HEK293 (cell line): ENCODE data around the gene FNDC3A.

Experiments
- CTCF ChIA-PET: fragments of 350-600 bp; formaldehyde crosslinking; extraction: SDS; loops from one replicate; lab custom pipeline; 2021; ENCODE audit warnings: antibody characterized with exemption; lab: Yijun Ruan, JAX
- POLR2A ChIA-PET: fragments of 300-600 bp; formaldehyde crosslinking; extraction: SDS; loops from one replicate; lab custom pipeline; 2020; ENCODE audit warnings: antibody characterized with exemption, inconsistent platforms; lab: Yijun Ruan, JAX
- H3K27ac ChIP-seq: fragments of 200-500 bp; sonication (Bioruptor generic); 2 replicates; pipeline ENCODE4 v1.5.1; 2014; ENCODE audit warnings: low read depth, low read length, control low read depth, inconsistent platforms; ENCODE audit errors: extremely low read depth
- H3K36me3 ChIP-seq, 2 experiments: fragments of 200-500 bp in 1 of 2; sonication (Bioruptor generic) in 1 of 2; 1 replicate in 1 of 2; 2 replicates in 1 of 2; pipeline ENCODE4 v1.5.1; 2014 to 2017; ENCODE audit warnings: inconsistent platforms in 2 of 2, low read length in 2 of 2; ENCODE audit not compliant: control insufficient read depth in 2 of 2, insufficient read depth in 1 of 2
- H3K4me1 ChIP-seq: fragments of 200-500 bp; sonication (Bioruptor generic); 2 replicates; pipeline ENCODE4 v1.5.1; 2014; ENCODE audit warnings: mild to moderate bottlenecking, low read length, inconsistent platforms; ENCODE audit not compliant: control insufficient read depth, insufficient read depth
- H3K4me3 ChIP-seq: 2 replicates; pipeline ENCODE4 v1.5.1; 2011; ENCODE audit warnings: low read depth, mild to moderate bottlenecking, control low read depth, low read length, moderate library complexity
- H3K9me3 ChIP-seq: fragments of 200-500 bp; sonication (Bioruptor generic); 2 replicates; pipeline ENCODE4 v1.5.1; 2014; ENCODE audit warnings: low read depth, low read length, inconsistent platforms; ENCODE audit not compliant: control insufficient read depth, insufficient read depth
- BCL11B ChIP-seq: fragments of 450-650 bp; formaldehyde crosslinking; IDR thresholded peaks from 2 replicates; pipeline ENCODE4 v1.5.1; 2016; ENCODE audit warnings: low read depth, missing biosample characterization, missing genetic modification characterization
- BCL6B ChIP-seq: fragments of 450-650 bp; formaldehyde crosslinking; IDR thresholded peaks from 2 replicates; pipeline ENCODE4 v1.5.1; 2017; ENCODE audit warnings: missing biosample characterization, missing genetic modification characterization
- PRDM2 ChIP-seq: fragments of 450-650 bp; formaldehyde crosslinking; IDR thresholded peaks from 2 replicates; pipeline ENCODE4 v1.5.1; 2016; ENCODE audit warnings: missing biosample characterization, missing genetic modification characterization, borderline replicate concordance
- ZBTB10 ChIP-seq: fragments of 450-650 bp; formaldehyde crosslinking; IDR thresholded peaks from 2 replicates; pipeline ENCODE4 v1.5.1; 2016; ENCODE audit warnings: missing biosample characterization, missing genetic modification characterization
- ZBTB6 ChIP-seq: fragments of 450-650 bp; formaldehyde crosslinking; IDR thresholded peaks from 2 replicates; pipeline ENCODE4 v1.5.1; 2017; ENCODE audit warnings: missing biosample characterization, missing genetic modification characterization
- ZNF37A ChIP-seq: fragments of 450-650 bp; IDR thresholded peaks from 2 replicates; pipeline ENCODE4 v1.5.1; 2018; ENCODE audit warnings: missing biosample characterization, missing genetic modification characterization
- ZNF510 ChIP-seq: fragments of 450-650 bp; formaldehyde crosslinking; IDR thresholded peaks from 2 replicates; pipeline ENCODE4 v1.5.1; 2018; ENCODE audit warnings: mild to moderate bottlenecking, missing genetic modification characterization, missing biosample characterization; ENCODE audit not compliant: insufficient replicate concordance
- ZNF514 ChIP-seq: fragments of 450-650 bp; formaldehyde crosslinking; IDR thresholded peaks from 2 replicates; pipeline ENCODE4 v1.5.1; 2016; ENCODE audit warnings: missing biosample characterization, missing genetic modification characterization
- ZNF521 ChIP-seq: fragments of 450-650 bp; formaldehyde crosslinking; IDR thresholded peaks from 2 replicates; pipeline ENCODE4 v1.5.1; 2017; ENCODE audit warnings: missing biosample characterization, mild to moderate bottlenecking, missing genetic modification characterization
- ZNF555 ChIP-seq: fragments of 450-650 bp; formaldehyde crosslinking; conservative IDR thresholded peaks from 2 replicates; pipeline ENCODE4 v1.5.1; 2017; ENCODE audit warnings: missing biosample characterization, mild to moderate bottlenecking, missing genetic modification characterization, inconsistent platforms
- ZNF768 ChIP-seq: fragments of 450-650 bp; formaldehyde crosslinking; IDR thresholded peaks from 2 replicates; pipeline ENCODE4 v1.5.1; 2018; ENCODE audit warnings: missing biosample characterization, mild to moderate bottlenecking, missing genetic modification characterization
- ZNF785 ChIP-seq: fragments of 450-650 bp; formaldehyde crosslinking; IDR thresholded peaks from 2 replicates; pipeline ENCODE4 v1.5.1; 2016; ENCODE audit warnings: missing biosample characterization, missing genetic modification characterization
- ZNF837 ChIP-seq: fragments of 450-650 bp; formaldehyde crosslinking; IDR thresholded peaks from 2 replicates; pipeline ENCODE4 v1.5.1; 2016; ENCODE audit warnings: missing biosample characterization, missing genetic modification characterization

FNDC3A gene

GRCh38 chr13:49210114-49210513 is 234.4 kb downstream of the FNDC3A start (continued):
- TF ChIP-seq ZNF785 (tag by site-specific recombination) (no peak), BCL6B (no peak), ZNF510 (tag by site-specific recombination) (no peak), BCL11B (tag by site-specific recombination) (no peak), PRDM2 (tag by site-specific recombination) (no peak), ZBTB10 (tag by site-specific recombination) (no peak), ZBTB6 (no peak), ZNF555 (no peak), ZNF837 (tag by site-specific recombination) (no peak)

- POLR2A ChIA-PET = no interaction called here
- H3K9me3 ChIP-seq = no peaks in the 10 kb centered on the region
- no peak overlapping the region for H3K4me3 ChIP-seq
- peaks cover 0 to 17% of the 10 kb centered on the region in 2 experiments; a peak in 1 of 3 replicates for H3K36me3 ChIP-seq
- no peak overlapping the region for H3K27ac ChIP-seq
- TF ChIP-seq ZNF837 (tag by site-specific recombination) (no peak), ZNF514 (tag by site-specific recombination) (no peak), ZNF521 (tag by site-specific recombination) (no peak), ZNF37A (tag by site-specific recombination) (no peak), ZNF768 (tag by site-specific recombination) (no peak)
- TF ChIP-seq, all 188 proteins: peak for 0
- CTCF ChIA-PET = no interaction called here
- H3K4me1 ChIP-seq = no peaks in the 10 kb centered on the region
Observed at GRCh38 chr13:49210669-49211068, 235.0 kb downstream of the FNDC3A start.
